Keratinocyte (primary cell): ENCODE data around the gene TOX3. TPM values are rescaled to one million over a fixed set of nuclear protein-coding genes. Genes with fewer than 3 reads are reported as not detected.

Source experiments
- DNase-seq: peaks from one replicate; pipeline ENCODE4 v3.0.0-alpha.2; 2011; ENCODE audit warnings: low read depth, missing footprints, low spot score
- FAIRE-seq: peaks from 2 replicates; lab custom pipeline; 2011; peaks lifted over from hg19 to GRCh38; lab: Jason Lieb, UNC
- H2AFZ ChIP-seq: 2 replicates; pipeline ENCODE4 v1.6.0; 2012; ENCODE audit warnings: low read length, control low read depth, inconsistent platforms; ENCODE audit not compliant: control insufficient read depth
- H3K27ac ChIP-seq: 2 replicates; pipeline ENCODE4 v1.5.1; 2011; ENCODE audit warnings: low read length; ENCODE audit not compliant: control insufficient read depth, insufficient read depth
- H3K27me3 ChIP-seq: 3 replicates; pipeline ENCODE4 v1.6.0; 2011; ENCODE audit warnings: low read length; ENCODE audit not compliant: control insufficient read depth, insufficient read depth; ENCODE audit errors: extremely low read depth
- H3K36me3 ChIP-seq, 2 experiments: 2 replicates in 1 of 2; 3 replicates in 1 of 2; pipeline ENCODE4 v1.5.1; 2011; ENCODE audit warnings: low read length in 2 of 2, mild to moderate bottlenecking in 1 of 2; ENCODE audit not compliant: control insufficient read depth in 2 of 2, insufficient read depth in 2 of 2; ENCODE audit errors: extremely low read depth in 1 of 2
- H3K4me1 ChIP-seq: 3 replicates; pipeline ENCODE4 v1.5.1; 2011; ENCODE audit warnings: low read length; ENCODE audit not compliant: control insufficient read depth, insufficient read depth; ENCODE audit errors: extremely low read depth
- H3K4me2 ChIP-seq: 3 replicates; pipeline ENCODE4 v1.6.0; 2011; ENCODE audit warnings: low read depth, low read length; ENCODE audit not compliant: control insufficient read depth, insufficient read depth; ENCODE audit errors: extremely low read depth
- H3K4me3 ChIP-seq, 3 experiments: fragments of 200-600 bp in 1 of 3; sonication (generic) in 1 of 3; 2 replicates in 2 of 3; 3 replicates in 1 of 3; pipeline ENCODE4 v1.5.1; 2011 to 2016; ENCODE audit warnings: low read length in 3 of 3, mild to moderate bottlenecking in 3 of 3, control low read depth in 2 of 3, inconsistent platforms in 1 of 3, low read depth in 1 of 3, mixed read lengths in 1 of 3, mixed run types in 1 of 3, moderate library complexity in 1 of 3; ENCODE audit not compliant: control insufficient read depth in 2 of 3, insufficient read depth in 2 of 3; ENCODE audit errors: extremely low read depth in 1 of 3
- H3K79me2 ChIP-seq: 2 replicates; pipeline ENCODE4 v1.6.0; 2012; ENCODE audit warnings: low read length; ENCODE audit not compliant: control insufficient read depth, insufficient read depth
- H3K9ac ChIP-seq: 3 replicates; pipeline ENCODE4 v1.6.0; 2011; ENCODE audit warnings: low read length; ENCODE audit not compliant: control insufficient read depth, insufficient read depth; ENCODE audit errors: extremely low read depth
- H3K9me1 ChIP-seq: 3 replicates; pipeline ENCODE4 v1.6.0; 2011; ENCODE audit warnings: low read length; ENCODE audit not compliant: control insufficient read depth, insufficient read depth; ENCODE audit errors: extremely low read depth
- H3K9me3 ChIP-seq: 2 replicates; pipeline ENCODE4 v1.5.1; 2012; ENCODE audit warnings: low read depth, low read length; ENCODE audit not compliant: control insufficient read depth
- H4K20me1 ChIP-seq: 3 replicates; pipeline ENCODE4 v1.6.0; 2011; ENCODE audit warnings: low read length; ENCODE audit not compliant: control insufficient read depth, insufficient read depth; ENCODE audit errors: extremely low read depth
- EZH2 ChIP-seq: IDR thresholded peaks from one replicate; pipeline ENCODE4 v1.6.1; 2012; ENCODE audit warnings: inconsistent platforms, mild to moderate bottlenecking, low read length, moderate library complexity
- dilution Hi-C: fragments of 300-500 bp; cut with MboI; formaldehyde crosslinking; loops from one replicate; pipeline ENCODE4 v1.7.0; 2020; ENCODE audit warnings: low sequenced_read_pairs; ENCODE audit not compliant: extremely low pct_ligation_motif_present
- polyA plus RNA-seq, 5 experiments: library from polyadenylated mRNA; depleted of rRNA in 3 of 5; stranded (reverse) in 3 of 5; stranded (forward) in 1 of 5; unstranded in 1 of 5; fragments of >200 nt; gene quantifications; 1 replicate in 1 of 5; 2 replicates in 3 of 5; 3 replicates in 1 of 5; pipeline versions ENCODE4 v1.2.1 to v1.2.3, GENCODE V29; 2011 to 2012; ENCODE audit warnings: missing spikeins in 2 of 5, low read depth in 1 of 5, low replicate concordance in 1 of 5
- TF ChIP-seq, protein P1 (sequence below), 3 experiments: IDR thresholded peaks in 1 of 3; conservative IDR thresholded peaks in 1 of 3; optimal IDR thresholded peaks in 1 of 3; 2 replicates in 2 of 3; 3 replicates in 1 of 3; pipeline versions ENCODE3 to v1.5.1; 2011; ENCODE audit warnings: low read length in 3 of 3, mild to moderate bottlenecking in 3 of 3, moderate library complexity in 2 of 3, control low read depth in 1 of 3, inconsistent platforms in 1 of 3; ENCODE audit not compliant: insufficient read depth in 2 of 3; ENCODE audit errors: extremely low read depth in 1 of 3

Gene TOX3
- polyA plus RNA-seq, 1 donor (not counting 4 experiments of a cell fraction or from before 2014, with no cell fraction given) = not detected

- Histone ChIP-seq H3K27ac (no peak overlapping the region), H3K9me3 (no peaks in the 10 kb centered on the region), H3K9me1 (no peaks in the 10 kb centered on the region), H2AFZ (no peak overlapping the region), H3K36me3 (no peaks in the 10 kb centered on the region), H3K9ac (no peak overlapping the region), H4K20me1 (no peaks in the 10 kb centered on the region), H3K4me1 (no peaks in the 10 kb centered on the region), H3K4me2 (no peak overlapping the region), H3K4me3 (no peak overlapping the region), H3K79me2 (no peaks in the 10 kb centered on the region), H3K27me3 (no peaks in the 10 kb centered on the region)
- no peak for FAIRE-seq
- TF ChIP-seq, protein P1, sequence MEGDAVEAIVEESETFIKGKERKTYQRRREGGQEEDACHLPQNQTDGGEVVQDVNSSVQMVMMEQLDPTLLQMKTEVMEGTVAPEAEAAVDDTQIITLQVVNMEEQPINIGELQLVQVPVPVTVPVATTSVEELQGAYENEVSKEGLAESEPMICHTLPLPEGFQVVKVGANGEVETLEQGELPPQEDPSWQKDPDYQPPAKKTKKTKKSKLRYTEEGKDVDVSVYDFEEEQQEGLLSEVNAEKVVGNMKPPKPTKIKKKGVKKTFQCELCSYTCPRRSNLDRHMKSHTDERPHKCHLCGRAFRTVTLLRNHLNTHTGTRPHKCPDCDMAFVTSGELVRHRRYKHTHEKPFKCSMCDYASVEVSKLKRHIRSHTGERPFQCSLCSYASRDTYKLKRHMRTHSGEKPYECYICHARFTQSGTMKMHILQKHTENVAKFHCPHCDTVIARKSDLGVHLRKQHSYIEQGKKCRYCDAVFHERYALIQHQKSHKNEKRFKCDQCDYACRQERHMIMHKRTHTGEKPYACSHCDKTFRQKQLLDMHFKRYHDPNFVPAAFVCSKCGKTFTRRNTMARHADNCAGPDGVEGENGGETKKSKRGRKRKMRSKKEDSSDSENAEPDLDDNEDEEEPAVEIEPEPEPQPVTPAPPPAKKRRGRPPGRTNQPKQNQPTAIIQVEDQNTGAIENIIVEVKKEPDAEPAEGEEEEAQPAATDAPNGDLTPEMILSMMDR (optimal IDR thresholded peaks at IDR 0.05 in 1 of 3, IDR thresholded peaks at IDR 0.05 in 1 of 3, conservative IDR thresholded peaks at IDR 0.05 in 1 of 3; ENCODE audit: extremely low read depth in 1 of 3, insufficient read depth in 2 of 3, low read length in 3 of 3) = no peak
- no peak for TF ChIP-seq EZH2
- DNase-seq = no peak
- dilution Hi-C loops = loop anchor here (5.0 kb wide), 1 partner anchor 52 kb away; no protein-coding TSS in a partner anchor
These were observed 57.0 kb downstream of the TOX3 start for GRCh38 chr16:52489894-52490293.

- Histone ChIP-seq H3K9me3 (no peaks in the 10 kb centered on the region), H3K9ac (no peak overlapping the region), H3K9me1 (no peaks in the 10 kb centered on the region), H3K4me1 (no peaks in the 10 kb centered on the region), H4K20me1 (no peaks in the 10 kb centered on the region), H3K4me2 (no peak overlapping the region), H3K4me3 (no peak overlapping the region), H3K36me3 (no peaks in the 10 kb centered on the region), H3K79me2 (no peaks in the 10 kb centered on the region), H2AFZ (no peak overlapping the region), H3K27ac (no peak overlapping the region), H3K27me3 (no peaks in the 10 kb centered on the region)
- no peak for DNase-seq
- TF ChIP-seq, protein P1 (optimal IDR thresholded peaks at IDR 0.05 in 1 of 3, IDR thresholded peaks at IDR 0.05 in 1 of 3, conservative IDR thresholded peaks at IDR 0.05 in 1 of 3; ENCODE audit: extremely low read depth in 1 of 3, insufficient read depth in 2 of 3, low read length in 3 of 3) = no peak
- no peak for FAIRE-seq
- dilution Hi-C loops = loop anchor here (5.0 kb wide), 1 partner anchor 53 kb away; no protein-coding TSS in a partner anchor
These were observed 58.1 kb downstream of the TOX3 start for GRCh38 chr16:52488837-52489289.
